ENCODE data around the gene TFIP11. TPM values are rescaled to one million over a fixed set of nuclear protein-coding genes. Genes with fewer than 3 reads are reported as not detected.

The TFIP11 gene
- total RNA-seq, 1 donor from 2014 or later: 11.6 TPM

GRCh38 chr22:26527167-26527566 is 14.9 kb upstream of the TFIP11 start:
- Histone ChIP-seq H3K9me3 (no peaks in the 10 kb centered on the region), H3K27me3 (no peaks in the 10 kb centered on the region), H3K4me3 (no peak overlapping the region), H3K27ac (no peak overlapping the region), H3K4me1 (peaks cover 0 to 3% of the 10 kb centered on the region in 2 donors), H3K36me3 (peaks cover 0 to 20% of the 10 kb centered on the region in 2 donors)
- intact Hi-C loops (cut with DNase I): no loop called here
- no peak for TF ChIP-seq CTCF (IDR thresholded peaks at IDR 0.05)
- DNase-seq (ENCODE audit: low spot score in 2 of 2): no peak

DNA sequence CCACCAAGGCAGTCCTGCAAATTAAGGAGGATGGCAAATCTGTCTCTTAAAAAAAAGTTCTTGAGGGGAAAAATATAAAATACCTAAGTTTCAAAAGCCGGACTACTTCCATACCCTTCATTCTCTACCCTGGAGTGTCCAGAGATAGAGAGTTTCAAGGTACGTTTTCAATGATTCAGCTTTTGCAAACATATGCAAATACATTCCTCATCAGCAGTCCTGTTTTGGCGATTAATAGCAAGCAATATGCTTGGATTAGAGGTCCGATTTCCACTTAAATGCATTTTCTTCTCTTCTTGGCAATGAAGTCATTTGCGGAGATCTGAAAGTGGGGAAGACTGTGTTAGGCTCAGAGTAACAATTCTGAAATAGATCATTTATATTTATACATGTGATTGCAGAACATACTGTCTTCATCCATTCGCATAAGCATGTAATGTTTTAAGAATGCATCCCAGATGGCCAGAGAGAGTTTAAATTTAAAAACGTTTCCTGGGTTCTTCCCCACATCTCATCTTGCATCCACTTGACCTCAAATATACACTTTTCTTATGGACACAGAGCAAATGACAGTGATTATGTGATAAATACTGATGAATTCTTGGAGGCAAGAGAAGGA is 13.8 kb upstream of the TFIP11 start:
- TF ChIP-seq CTCF (IDR thresholded peaks at IDR 0.05): no peak
- no peak overlapping the region for H3K27ac ChIP-seq
- intact Hi-C loops (cut with DNase I): no loop called here
- no peaks in the 10 kb centered on the region for H3K27me3 ChIP-seq
- no peak for DNase-seq (ENCODE audit: low spot score in 2 of 2)
- H3K36me3 ChIP-seq: peaks cover 0 to 9% of the 10 kb centered on the region in 2 donors
- H3K4me1 ChIP-seq: peaks cover 0 to 3% of the 10 kb centered on the region in 2 donors
- no peaks in the 10 kb centered on the region for H3K9me3 ChIP-seq
- no peak overlapping the region for H3K4me3 ChIP-seq

DNA sequence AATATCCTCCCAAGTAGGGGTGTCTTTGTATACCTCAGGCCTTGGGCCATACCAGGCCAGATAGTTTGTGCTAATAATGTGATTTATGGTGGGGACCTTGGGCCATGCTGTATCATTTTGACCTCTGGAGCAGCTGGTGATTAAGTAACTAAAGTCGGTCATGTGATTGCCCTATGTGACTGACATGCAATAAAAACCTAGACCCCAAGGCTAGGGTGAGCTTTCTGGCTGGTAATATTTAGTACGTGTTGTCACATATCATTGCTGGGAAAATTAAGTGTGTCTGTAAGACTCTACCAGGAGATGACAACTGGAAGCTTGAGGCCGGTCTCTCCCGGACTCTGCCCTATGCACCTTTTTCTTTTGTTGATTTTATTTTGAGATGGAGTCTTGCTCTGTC is 12.6 kb upstream of the TFIP11 start:
- H3K4me3 ChIP-seq: no peak overlapping the region
- H3K27me3 ChIP-seq: no peaks in the 10 kb centered on the region
- no peak overlapping the region for H3K27ac ChIP-seq
- no peak for TF ChIP-seq CTCF (IDR thresholded peaks at IDR 0.05)
- no peak for DNase-seq (ENCODE audit: low spot score in 2 of 2)
- no peaks in the 10 kb centered on the region for H3K9me3 ChIP-seq
- H3K36me3 ChIP-seq: peaks cover 0 to 6% of the 10 kb centered on the region in 2 donors
- intact Hi-C loops (cut with DNase I): no loop called here
- peaks cover 0 to 3% of the 10 kb centered on the region in 2 donors for H3K4me1 ChIP-seq

DNA sequence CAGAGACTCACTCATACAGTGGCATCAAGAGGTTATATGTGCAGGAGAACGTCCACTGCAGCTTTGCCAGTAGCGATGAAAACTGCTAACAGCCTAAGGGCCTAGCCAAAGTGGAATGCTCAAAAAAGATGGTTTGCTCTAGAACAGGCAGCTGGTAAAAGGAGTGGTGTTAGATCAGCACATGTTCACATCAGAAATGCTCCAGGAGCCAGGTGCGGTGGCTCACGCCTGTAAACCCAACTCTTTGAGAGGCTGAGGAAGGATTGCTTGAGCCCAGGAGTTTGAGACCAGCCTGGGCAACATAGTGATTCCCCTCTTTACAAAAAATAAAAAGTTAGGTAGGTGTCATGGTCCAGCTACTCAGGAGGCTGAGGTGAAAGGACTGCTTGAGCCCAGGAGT is 10.3 kb upstream of the TFIP11 start:
- Histone ChIP-seq H3K4me3 (no peak overlapping the region), H3K27ac (no peak overlapping the region), H3K36me3 (peaks cover 0 to 6% of the 10 kb centered on the region in 2 donors), H3K9me3 (no peaks in the 10 kb centered on the region), H3K27me3 (no peaks in the 10 kb centered on the region), H3K4me1 (no peaks in the 10 kb centered on the region)
- DNase-seq (ENCODE audit: low spot score in 2 of 2): no peak
- intact Hi-C loops (cut with DNase I): no loop called here
- no peak for TF ChIP-seq CTCF (IDR thresholded peaks at IDR 0.05)

DNA sequence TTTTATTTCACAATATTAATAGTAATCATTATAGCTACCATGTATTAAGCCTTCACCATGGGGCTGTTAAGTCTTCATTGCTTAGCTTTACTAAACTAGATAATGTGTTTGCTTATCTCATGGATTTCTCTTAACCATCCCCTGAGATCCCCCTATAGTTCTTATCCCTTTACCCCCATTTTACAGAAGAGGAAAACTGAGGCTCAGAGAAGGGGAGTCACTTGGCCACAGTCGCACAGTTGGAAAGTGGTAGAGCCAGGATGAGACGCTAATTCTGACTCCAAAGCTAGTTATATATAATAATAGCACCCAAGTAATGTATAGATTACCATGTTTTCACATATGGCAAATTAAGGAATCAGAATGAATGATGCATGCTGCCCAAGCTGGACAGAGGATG is 9.7 kb upstream of the TFIP11 start:
- H3K27me3 ChIP-seq: no peaks in the 10 kb centered on the region
- H3K36me3 ChIP-seq: peaks cover 0 to 6% of the 10 kb centered on the region in 2 donors
- no peak overlapping the region for H3K27ac ChIP-seq
- intact Hi-C loops (cut with DNase I): no loop called here
- H3K9me3 ChIP-seq: no peaks in the 10 kb centered on the region
- no peak for TF ChIP-seq CTCF (IDR thresholded peaks at IDR 0.05)
- H3K4me3 ChIP-seq: no peak overlapping the region
- DNase-seq (ENCODE audit: low spot score in 2 of 2): no peak
- H3K4me1 ChIP-seq: no peaks in the 10 kb centered on the region

DNA sequence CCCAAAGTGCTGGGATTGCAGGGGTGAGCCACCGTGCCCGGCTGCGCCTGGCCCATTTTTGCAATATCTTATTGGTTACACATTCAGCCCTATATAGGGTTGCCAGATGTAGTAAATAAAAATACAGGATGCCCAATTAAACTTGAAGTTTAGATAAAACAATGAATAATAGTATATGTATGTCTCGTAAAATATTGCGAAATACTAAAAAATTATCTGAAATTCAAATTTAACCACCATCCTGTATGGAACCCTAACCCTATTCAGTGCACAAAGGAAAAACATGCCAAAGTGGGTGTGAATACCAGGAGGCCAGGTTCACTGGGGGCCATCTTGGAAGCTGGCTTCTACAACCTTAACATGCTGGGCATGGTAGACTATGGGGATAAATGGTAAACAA is 5.2 kb upstream of the TFIP11 start:
- no peak for DNase-seq (ENCODE audit: low spot score in 2 of 2)
- no peaks in the 10 kb centered on the region for H3K9me3 ChIP-seq
- H3K27ac ChIP-seq: no peak overlapping the region
- intact Hi-C loops (cut with DNase I): no loop called here
- H3K4me3 ChIP-seq: no peak overlapping the region
- no peak for TF ChIP-seq CTCF (IDR thresholded peaks at IDR 0.05)
- peaks cover 0 to 6% of the 10 kb centered on the region in 2 donors for H3K4me1 ChIP-seq
- H3K27me3 ChIP-seq: no peaks in the 10 kb centered on the region
- no peaks in the 10 kb centered on the region for H3K36me3 ChIP-seq
